Prostate gland (tissue), 2 donors: ENCODE results near the gene WNK4. TPM values are rescaled to one million over a fixed set of nuclear protein-coding genes. Genes with fewer than 3 reads are reported as not detected.

Experiments
- DNase-seq: peaks from one replicate; pipeline ENCODE4 v3.0.0-alpha.2; 2019; ENCODE audit warnings: low spot score
- H3K27ac ChIP-seq, 2 donors: fragments of 200-600 bp; sonication (generic); 2 replicates each; pipeline ENCODE4 v1.5.1; 2017 to 2019
- H3K27me3 ChIP-seq: fragments of 200-600 bp; sonication (generic); replicated peaks from 2 replicates; pipeline ENCODE4 v1.5.1; 2019; ENCODE audit not compliant: insufficient read depth
- H3K36me3 ChIP-seq, 2 donors: fragments of 200-600 bp; sonication (generic); 1 replicate in 1 of 2; 2 replicates in 1 of 2; pipeline versions ENCODE4 v1.5.1 to v1.8.1; 2017 to 2019
- H3K4me1 ChIP-seq: fragments of 200-600 bp; sonication (generic); replicated peaks from 2 replicates; pipeline ENCODE4 v1.5.1; 2019
- H3K4me3 ChIP-seq, 2 donors: fragments of 200-600 bp; sonication (generic); 2 replicates each; pipeline ENCODE4 v1.5.1; 2017 to 2019
- H3K9me3 ChIP-seq: fragments of 200-600 bp; sonication (generic); 2 replicates; pipeline ENCODE4 v1.5.1; 2017
- CTCF ChIP-seq, 4 experiments: fragments of 200-600 bp in 2 of 4; fragments of 450-650 bp in 2 of 4; sonication (generic) in 2 of 4; IDR thresholded peaks; 1 replicate in 3 of 4; 2 replicates in 1 of 4; pipeline ENCODE4 v1.5.1; 2016 to 2019; ENCODE audit warnings: antibody characterized with exemption in 4 of 4, mild to moderate bottlenecking in 2 of 4, moderate library complexity in 2 of 4
- POLR2A ChIP-seq: fragments of 450-650 bp; IDR thresholded peaks from one replicate; pipeline ENCODE4 v1.6.1; 2016; ENCODE audit warnings: antibody characterized with exemption, mild to moderate bottlenecking
- POLR2AphosphoS5 ChIP-seq: sonication (generic); formaldehyde crosslinking; IDR thresholded peaks from one replicate; pipeline ENCODE4 v1.6.1; 2017; ENCODE audit warnings: antibody characterized with exemption
- whole genome bisulfite sequencing: methylation state at CpG from one replicate; pipeline ENCODE4 v1.1.5; 2018; 5-methylcytosine and 5-hydroxymethylcytosine counted together
- intact Hi-C: fragments of 100-400 bp; cut with DNase I; formaldehyde crosslinking; loops from one replicate; pipeline ENCODE4 v1.14.2; 2022
- total RNA-seq, 2 donors: library from RNA; depleted of rRNA; stranded (reverse); fragments of >200 nt; gene quantifications; one replicate each; pipeline ENCODE4 v1.1.0, GENCODE V29; 2016

Gene WNK4
- total RNA-seq, 2 donors from 2014 or later = 24.7 to 28.9 TPM

DNA sequence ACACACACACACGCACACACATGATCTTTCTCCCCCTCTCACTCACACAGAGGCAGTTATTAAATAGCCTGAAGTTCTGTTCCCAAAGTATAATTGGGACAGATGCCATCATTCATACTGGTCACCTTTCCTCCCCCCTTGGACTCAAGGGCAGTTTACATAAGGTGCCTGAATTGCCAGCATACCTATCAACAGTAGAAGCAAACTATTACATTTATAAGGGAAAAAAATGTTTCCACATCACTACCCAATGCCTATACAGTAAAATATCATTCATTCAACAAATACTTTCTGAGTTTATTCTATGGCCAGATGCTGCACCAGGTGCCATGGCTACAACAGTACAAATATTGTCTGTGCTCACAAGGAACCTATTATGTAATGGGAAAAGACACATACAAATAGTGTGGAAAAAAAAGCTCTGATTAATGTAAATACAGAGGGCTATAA, 24.5 kb downstream of the WNK4 start:
- no peak overlapping the region for H3K4me3 ChIP-seq
- peak; percentile 63 for DNase-seq
- no peaks in the 10 kb centered on the region for H3K9me3 ChIP-seq
- no peaks in the 10 kb centered on the region for H3K36me3 ChIP-seq
- intact Hi-C loops = no loop called here
- peak overlapping the region; percentile 84 to 93 for H3K27ac ChIP-seq
- H3K4me1 ChIP-seq = peaks cover 10% of the 10 kb centered on the region
- TF ChIP-seq CTCF (IDR thresholded peaks at IDR 0.05) (no peak), POLR2AphosphoS5 (peak; percentile 89)
- 34% methylated on average over 1 of the region's 1 CpG for WGBS
- no peaks in the 10 kb centered on the region for H3K27me3 ChIP-seq

DNA sequence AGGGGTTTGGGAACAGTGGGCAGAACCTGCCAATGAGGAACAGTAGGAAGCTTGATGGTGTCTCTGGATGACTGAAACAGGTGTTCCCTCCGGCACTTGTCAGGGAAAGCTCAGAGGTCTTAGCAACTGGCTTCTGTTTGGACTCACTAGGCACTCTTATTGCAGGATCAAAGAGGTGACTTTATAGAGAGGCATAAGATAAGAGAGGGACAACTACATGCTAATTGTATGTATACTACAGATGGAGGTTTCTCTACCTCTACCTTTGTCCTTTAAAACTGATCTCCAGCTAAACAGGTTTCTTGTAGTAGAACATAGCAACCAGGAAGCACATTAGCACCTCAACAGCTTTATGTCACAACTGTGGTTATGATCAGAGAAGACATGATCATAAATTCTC, 25.8 kb downstream of the WNK4 start:
- no peak for DNase-seq
- 95% methylated on average over 1 of the region's 1 CpG for WGBS
- H3K4me1 ChIP-seq = peaks cover 10% of the 10 kb centered on the region
- H3K4me3 ChIP-seq = no peak overlapping the region
- H3K36me3 ChIP-seq = peaks cover 0 to 4% of the 10 kb centered on the region in 2 donors
- peak overlapping the region; percentile 79 to 93 for H3K27ac ChIP-seq
- TF ChIP-seq CTCF (IDR thresholded peaks at IDR 0.05) (no peak), POLR2A (no peak), POLR2AphosphoS5 (no peak)
- intact Hi-C loops = no loop called here
- no peaks in the 10 kb centered on the region for H3K27me3 ChIP-seq
- no peaks in the 10 kb centered on the region for H3K9me3 ChIP-seq

- Histone ChIP-seq H3K9me3 (no peaks in the 10 kb centered on the region), H3K27me3 (no peaks in the 10 kb centered on the region), H3K4me3 (no peak overlapping the region), H3K27ac (no peak overlapping the region), H3K4me1 (peaks cover 10% of the 10 kb centered on the region), H3K36me3 (peaks cover 0 to 8% of the 10 kb centered on the region in 2 donors)
- WGBS = 13% methylated on average over 3 of the region's 3 CpGs
- intact Hi-C loops = no loop called here
- no peak for DNase-seq
- TF ChIP-seq POLR2AphosphoS5 (no peak), CTCF (IDR thresholded peaks at IDR 0.05) (no peak), POLR2A (no peak)
These were observed 28.8 kb downstream of the WNK4 start for GRCh38 chr17:42809250-42809649.

DNA sequence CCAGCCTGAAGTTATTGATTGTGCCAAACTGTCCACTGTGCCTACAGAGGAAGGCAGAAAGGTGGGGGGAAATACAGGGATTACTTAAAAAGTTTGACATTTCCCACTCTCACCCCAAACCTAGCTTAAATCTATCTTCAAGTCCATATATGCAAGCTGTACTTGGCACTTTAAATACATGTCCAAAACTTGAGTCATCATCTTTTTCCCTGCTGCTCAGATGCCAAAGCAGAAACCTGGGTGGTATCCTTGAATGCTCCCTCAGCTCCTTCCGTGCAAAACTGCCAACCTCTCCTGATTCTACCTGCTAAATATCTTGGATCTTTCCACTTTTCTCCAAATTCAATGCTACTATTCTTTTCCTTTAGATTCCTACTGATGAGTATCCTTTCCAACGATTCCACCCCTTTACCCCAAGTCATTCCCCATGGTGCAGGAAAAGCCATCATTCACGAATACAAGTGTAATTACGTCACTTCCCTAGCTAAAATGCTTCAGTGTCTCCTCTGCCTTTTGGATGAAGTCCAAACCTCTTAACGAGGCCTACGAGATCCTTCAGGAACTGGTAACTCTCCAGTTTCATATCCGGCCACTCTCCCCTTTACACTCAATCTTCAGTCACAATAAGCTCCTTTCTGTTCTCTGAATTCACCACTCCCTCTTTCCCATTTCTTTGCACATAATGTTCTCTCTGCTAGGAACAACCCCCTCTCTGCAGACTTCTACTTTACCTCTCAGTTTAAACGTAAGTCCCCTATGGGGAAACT, 34.4 kb downstream of the WNK4 start:
- intact Hi-C loops = no loop called here

GRCh38 chr17:42817866-42818265, 37.5 kb downstream of the WNK4 start:
- no peaks in the 10 kb centered on the region for H3K27me3 ChIP-seq
- no peak for DNase-seq
- no peak overlapping the region for H3K27ac ChIP-seq
- TF ChIP-seq CTCF (IDR thresholded peaks at IDR 0.05) (no peak), POLR2A (no peak), POLR2AphosphoS5 (no peak)
- 63% methylated on average over 1 of the region's 1 CpG for WGBS
- H3K9me3 ChIP-seq = no peaks in the 10 kb centered on the region
- no peaks in the 10 kb centered on the region for H3K4me1 ChIP-seq
- peaks cover 19 to 25% of the 10 kb centered on the region in 2 donors for H3K36me3 ChIP-seq
- intact Hi-C loops = no loop called here
- H3K4me3 ChIP-seq = no peak overlapping the region

More for the DNA sequence above, 34.4 kb downstream of the WNK4 start:
- Histone ChIP-seq H3K27me3 (no peaks in the 10 kb centered on the region), H3K36me3 (peaks cover 19 to 33% of the 10 kb centered on the region in 2 donors), H3K27ac (peak overlapping the region in 1 of 2 donors; percentile 46), H3K4me3 (no peak overlapping the region), H3K9me3 (no peaks in the 10 kb centered on the region), H3K4me1 (no peaks in the 10 kb centered on the region)
- no peak for DNase-seq
- WGBS = 37% methylated on average over 8 of the region's 8 CpGs
- no peak for TF ChIP-seq POLR2AphosphoS5
